ENCODE measurements around the gene XRCC1. TPM values are rescaled to one million over a fixed set of nuclear protein-coding genes. Genes with fewer than 3 reads are reported as not detected.
"Not testable (repeated sequence)": the region's sequence is repeated elsewhere in the genome, so short reads cannot be mapped to it uniquely, and the experiment has no call there.

Gene XRCC1
- total RNA-seq, 1 experiment from 2014 or later: 53.9 TPM

DNA sequence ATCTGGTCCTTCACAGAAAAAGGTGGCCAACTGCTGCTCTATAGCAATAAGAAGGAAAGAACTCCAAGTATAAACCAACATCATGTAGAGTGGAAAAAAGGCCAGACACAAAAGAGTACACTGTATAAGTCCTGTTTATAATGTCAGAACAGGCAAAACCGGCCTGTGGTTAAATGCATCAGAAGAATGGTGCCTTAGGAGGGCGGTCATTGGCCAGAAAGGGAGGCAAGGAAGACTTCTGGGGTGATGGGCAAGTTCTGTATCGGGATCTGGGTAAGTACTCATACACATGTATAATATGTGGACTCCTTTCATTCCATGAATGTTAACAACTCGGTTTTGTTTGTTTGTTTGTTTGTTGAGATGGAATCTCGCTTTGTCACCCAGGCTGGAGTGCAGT is 52.4 kb downstream of the XRCC1 start:
- no peak for DNase-seq (ENCODE audit: low spot score)

- peak; percentile 90 for DNase-seq (ENCODE audit: low spot score)
These were observed 55.8 kb downstream of the XRCC1 start for GRCh38 chr19:43519436-43520088.

DNA sequence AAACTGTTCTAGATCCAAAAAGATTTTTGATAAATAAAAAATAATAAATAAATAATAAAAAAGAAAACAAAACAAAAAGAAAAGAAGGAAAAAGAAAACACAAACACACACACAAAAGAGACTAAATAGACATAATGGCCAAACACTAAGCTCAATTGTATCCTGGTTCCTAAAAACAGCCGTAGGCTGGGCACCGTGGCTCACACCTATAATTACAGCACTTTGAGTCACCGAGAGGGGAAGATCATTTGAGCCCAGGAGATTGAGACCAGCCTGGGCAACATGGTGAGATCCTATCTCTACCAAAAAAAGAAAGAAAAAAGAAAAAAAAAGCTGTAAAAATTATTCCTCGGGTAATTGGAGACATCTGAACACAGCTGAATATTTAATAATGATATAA is 57.3 kb downstream of the XRCC1 start:
- DNase-seq (ENCODE audit: low spot score): no peak

DNA sequence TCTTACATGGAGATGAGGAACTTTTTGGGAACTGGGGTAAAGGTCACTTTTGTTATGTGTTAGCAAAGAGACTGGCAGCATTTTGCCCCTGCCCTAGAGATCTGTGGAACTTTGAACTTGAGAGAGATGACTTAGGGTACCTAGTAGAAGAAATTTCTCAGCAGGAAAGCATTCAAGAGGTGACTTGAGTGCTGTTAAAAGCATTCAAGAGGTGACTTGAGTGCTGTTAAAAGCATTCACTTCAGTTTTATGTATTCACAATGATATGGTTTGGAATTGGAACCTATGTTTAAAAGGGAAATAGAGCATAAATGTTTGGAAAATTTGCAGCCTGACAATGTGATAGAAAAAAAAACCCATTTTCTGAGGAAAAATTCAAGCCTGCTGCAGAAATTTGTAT is 62.9 kb downstream of the XRCC1 start:
- DNase-seq (ENCODE audit: low spot score): not testable (repeated sequence)

- DNase-seq (ENCODE audit: low spot score): no peak
These were observed 64.0 kb downstream of the XRCC1 start for GRCh38 chr19:43511324-43511723.

DNA sequence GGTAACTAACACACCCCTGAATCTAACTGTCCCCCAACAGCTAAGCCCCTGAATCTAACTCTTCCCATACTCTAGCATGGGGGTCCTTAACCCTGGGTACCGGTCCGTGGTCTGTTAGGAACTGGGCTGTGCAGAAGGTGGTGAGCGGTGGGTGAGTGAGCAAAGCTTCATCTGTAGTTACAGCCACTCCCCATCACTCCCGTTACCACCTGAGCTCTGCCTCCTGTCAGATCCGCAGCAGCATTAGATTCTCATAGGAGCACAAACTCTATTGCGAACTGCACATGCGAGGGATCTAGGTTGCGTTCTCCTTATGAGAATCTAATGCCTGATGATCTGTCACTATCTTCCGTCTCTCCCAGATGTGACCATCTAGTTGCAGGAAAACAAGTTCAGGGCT is 64.6 kb downstream of the XRCC1 start:
- DNase-seq (ENCODE audit: low spot score): no peak

DNA sequence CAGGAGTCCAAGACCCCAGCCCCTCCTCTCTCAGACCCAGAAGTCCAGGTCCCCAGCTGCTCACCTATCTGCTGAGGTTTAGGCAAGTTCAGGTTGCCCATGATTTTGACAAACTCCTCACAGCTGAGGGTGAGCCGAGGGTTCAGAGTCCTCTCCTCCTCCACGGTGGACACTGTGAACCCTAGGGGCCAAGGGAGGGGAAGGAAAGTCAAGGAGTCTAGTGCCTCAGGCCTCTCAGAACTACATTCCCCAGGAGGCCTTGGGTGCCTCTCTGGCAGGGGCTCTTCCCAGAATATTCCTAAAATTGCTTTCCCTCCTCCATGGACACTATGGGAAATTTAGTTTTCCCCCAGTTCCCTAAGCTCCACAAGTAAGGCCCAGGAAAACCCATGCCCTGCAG is 67.4 kb downstream of the XRCC1 start:
- no peak for DNase-seq (ENCODE audit: low spot score)

DNA sequence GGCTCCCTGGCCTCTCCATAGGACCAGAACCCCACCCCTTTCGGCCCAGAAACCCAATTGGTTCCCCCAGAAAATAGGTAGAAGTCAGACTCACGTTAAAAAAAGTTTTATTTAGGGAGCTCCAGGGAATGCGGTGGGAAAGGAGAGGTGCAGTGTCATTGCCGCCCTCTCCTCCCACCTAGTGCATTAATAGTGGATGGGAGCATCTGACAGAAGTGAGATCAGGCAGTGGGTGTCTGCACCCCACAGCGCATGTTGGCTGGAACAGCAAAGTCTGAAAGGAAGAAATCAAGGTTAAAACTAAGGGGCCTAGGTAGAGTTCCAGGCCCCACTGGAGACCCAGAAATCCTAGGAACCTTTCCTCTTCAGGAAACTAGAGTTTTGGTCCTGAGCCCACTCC is 68.7 kb downstream of the XRCC1 start:
- DNase-seq (ENCODE audit: low spot score): no peak

- DNase-seq (ENCODE audit: low spot score): no peak
These were observed 69.4 kb downstream of the XRCC1 start for GRCh38 chr19:43505941-43506340.

- DNase-seq (ENCODE audit: low spot score): no peak
These were observed 70.2 kb downstream of the XRCC1 start for GRCh38 chr19:43505186-43505456.

DNA sequence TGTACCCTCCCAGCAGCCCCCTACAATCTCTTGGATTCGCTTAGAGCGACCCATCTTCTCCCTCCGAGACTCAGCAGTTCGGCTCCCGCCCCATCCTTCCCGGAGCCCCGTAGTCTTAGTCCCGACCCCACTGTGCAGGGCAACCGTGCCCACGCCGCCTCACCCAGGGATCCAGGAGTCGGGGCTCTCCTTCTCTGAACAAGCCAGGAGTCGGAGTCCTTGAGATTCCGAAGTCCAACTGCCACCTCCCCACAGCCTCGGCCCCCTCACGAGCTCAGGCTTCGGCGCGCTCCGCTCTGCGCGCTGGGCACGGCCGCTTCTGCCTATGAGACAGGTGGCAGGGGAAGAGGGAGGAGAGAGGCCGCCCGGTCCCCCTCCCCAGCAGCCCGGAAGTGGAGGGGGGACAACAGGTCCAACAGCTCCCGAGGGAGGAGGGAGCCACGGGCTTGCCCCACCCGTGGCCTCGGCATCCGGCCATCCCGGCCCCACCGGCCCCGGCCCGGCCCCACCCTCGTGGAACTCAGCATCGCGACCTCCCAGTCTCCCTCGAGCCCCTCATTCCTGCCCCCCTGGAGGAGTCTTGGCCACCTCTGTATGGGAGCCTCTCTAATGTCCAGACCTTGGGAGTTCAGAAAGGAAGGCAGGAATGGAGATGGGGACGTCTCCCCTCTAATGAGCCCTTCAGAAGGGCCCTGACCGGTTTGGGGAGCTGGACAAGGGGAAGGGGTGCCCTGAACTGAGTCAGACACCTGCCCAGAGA is 70.7 kb downstream of the XRCC1 start, which contains the start of gene PHLDB3:
Gene PHLDB3 (minus strand): TSS at position 321 of the 760 bp plus-strand sequence. CDS start 628 bp downstream, outside the sequence.
- DNase-seq (ENCODE audit: low spot score): peak; percentile 43

GRCh38 chr19:43503501-43504425 is 71.6 kb downstream of the XRCC1 start:
- DNase-seq (ENCODE audit: low spot score): peak; percentile 85

- no peak for DNase-seq (ENCODE audit: low spot score)
These were observed 72.8 kb downstream of the XRCC1 start for GRCh38 chr19:43502419-43502976.

- no peak for DNase-seq (ENCODE audit: low spot score)
These were observed 73.5 kb downstream of the XRCC1 start for GRCh38 chr19:43501661-43502418.

- DNase-seq (ENCODE audit: low spot score): no peak
These were observed 76.3 kb downstream of the XRCC1 start for GRCh38 chr19:43499042-43499441.

DNA sequence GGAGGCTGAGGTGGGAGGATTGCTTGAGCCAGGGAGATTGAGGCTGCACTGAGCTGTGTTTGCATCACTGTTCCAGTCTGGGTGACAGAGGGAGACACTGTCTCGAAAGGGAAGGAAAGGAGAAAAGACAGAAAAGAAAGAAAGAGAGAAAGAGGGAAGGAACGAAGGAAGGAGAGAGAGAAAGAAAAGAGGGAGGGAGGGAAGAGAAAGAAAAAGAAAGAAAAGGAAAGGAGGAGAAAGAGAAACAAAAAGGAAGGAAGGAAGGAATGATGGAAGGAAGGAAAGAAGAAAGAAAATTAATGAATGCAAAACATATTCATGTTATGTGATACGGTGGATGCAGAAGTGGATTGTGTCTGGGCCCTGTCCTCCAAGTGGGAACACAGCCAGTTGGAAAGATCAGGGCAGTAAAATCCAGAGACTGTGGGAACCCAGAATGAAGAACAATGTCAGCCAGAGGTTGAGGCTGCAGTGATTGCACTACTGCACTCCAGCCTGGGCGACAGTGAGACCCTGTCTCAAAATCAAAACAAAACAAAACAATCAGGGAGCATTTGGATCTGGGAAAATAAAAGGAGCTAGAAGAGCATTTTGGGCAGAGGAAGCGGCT is 77.0 kb downstream of the XRCC1 start:
- DNase-seq (ENCODE audit: low spot score): no peak

GRCh38 chr19:43496960-43497359 is 78.4 kb downstream of the XRCC1 start:
- no peak for DNase-seq (ENCODE audit: low spot score)

DNA sequence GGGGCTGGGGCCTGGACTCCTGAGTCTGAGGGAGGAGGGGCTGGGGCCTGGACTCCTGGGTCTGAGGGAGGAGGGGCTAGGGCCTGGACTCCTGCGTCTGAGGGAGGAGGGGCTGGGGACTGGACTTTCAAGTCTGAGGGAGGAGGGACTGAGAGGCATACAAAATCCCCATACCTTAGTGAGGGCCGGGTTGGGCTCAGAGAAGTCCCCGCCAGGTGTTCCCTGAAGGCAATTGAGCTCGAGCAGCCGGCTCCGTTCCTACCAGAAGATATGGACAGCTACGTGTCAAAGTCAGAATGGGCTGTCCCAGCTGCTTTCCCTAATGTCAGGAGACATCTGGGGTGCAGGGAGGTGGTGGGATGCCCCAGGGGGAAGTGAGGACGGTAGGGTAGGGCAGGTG is 80.2 kb downstream of the XRCC1 start:
- no peak for DNase-seq (ENCODE audit: low spot score)

All from A172 (cell line).